GM18868 (cell line): ENCODE data around the gene NUCB2.

Experiments
- ATAC-seq: cut with Tn5 transposase; IDR thresholded peaks from one replicate; pipeline ENCODE4 v1.9.1; 2021; ENCODE audit warnings: mild to moderate bottlenecking, moderate library complexity; ENCODE audit not compliant: unreplicated experiment

Gene NUCB2

DNA sequence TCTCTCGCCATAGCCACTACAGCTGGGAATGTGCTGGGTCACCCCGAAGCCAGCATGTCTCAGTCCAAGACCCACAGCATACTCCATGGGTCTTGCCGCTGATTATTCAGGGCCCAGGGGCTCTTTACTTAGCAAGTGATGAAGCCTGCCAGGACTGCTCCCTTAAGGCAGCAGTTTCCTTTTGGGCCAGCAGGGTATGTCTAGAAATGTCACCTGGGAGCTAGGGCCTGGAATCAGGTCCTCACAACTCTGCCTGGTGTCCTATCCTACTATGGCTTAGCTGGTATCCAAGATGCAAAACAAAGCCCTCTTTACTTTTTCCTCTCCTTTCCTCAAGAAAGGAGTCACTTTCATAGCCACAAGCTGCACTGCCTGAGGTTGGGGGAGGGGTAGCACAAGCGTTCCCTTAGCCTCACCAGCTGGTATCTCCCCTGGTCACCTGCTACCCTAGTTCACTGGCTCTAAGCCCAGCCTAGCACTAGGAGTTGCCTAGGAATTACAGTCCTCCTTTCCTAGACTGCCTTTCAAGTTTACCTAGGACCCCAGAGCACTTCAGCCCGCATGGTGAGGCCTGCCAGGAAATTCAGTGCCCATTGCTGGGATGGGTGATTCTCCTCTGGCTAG is 52.4 kb downstream of the NUCB2 start:
- ATAC-seq: no peak

- no peak for ATAC-seq
These were observed 55.1 kb downstream of the NUCB2 start for GRCh38 chr11:17331669-17332068.

DNA sequence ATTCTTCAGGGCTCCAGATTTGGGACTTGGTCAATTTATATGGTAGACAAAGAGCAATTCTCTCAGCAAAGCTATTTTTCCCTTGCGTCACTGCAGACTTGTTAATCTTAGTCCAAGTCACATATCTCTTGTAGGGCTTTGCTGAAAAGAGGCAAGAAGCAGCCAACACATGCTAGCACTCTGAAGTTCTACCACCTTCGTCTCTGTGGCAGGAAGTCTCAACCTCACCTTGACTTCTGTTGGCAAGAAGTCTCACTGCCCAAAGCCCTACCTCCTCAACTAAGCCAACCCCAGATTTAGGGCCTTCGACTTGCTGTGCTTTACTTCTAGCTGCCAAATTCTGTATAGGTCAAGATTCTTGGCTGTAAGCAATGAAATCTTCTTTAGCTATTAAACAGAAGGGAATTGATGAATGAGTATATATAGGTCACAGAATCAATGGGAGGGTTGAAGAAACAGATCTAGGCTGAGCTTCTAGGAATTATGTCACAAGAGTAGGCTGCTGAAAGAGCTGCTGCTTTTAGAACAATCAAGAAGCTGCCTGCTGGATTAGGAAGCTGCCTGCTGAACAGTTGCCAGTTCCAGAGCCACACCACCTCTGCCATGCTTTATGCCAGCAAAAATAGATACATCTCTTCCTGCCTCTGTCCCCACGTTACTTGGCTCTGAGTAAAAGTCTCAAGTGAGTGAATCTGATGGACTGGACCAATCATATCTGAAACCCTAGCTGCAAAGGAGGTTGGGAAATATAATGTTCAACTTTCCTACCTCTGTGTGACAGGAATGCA is 57.5 kb downstream of the NUCB2 start:
- ATAC-seq: no peak

- no peak for ATAC-seq
These were observed 66.7 kb downstream of the NUCB2 start for GRCh38 chr11:17343257-17343656.

DNA sequence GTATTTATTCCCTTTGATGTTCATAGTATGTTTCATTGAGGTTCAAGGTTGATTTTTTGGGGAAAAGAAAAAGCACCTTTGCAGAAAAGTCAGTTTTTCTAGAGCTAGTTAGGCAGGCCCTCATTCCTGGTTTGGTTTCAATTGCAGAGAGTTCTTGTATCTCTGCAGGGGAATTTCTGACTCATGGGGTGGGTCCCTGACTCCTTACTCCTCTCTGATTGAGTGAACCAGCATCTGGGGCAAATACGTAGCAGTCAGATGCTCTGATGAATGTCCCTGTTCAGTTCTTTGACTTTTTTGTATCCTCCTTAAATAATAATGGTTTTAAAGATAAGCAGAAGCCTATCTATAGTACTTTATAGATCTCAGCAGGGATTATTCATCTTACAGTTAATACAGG is 67.4 kb downstream of the NUCB2 start:
- peak; percentile 61 for ATAC-seq

DNA sequence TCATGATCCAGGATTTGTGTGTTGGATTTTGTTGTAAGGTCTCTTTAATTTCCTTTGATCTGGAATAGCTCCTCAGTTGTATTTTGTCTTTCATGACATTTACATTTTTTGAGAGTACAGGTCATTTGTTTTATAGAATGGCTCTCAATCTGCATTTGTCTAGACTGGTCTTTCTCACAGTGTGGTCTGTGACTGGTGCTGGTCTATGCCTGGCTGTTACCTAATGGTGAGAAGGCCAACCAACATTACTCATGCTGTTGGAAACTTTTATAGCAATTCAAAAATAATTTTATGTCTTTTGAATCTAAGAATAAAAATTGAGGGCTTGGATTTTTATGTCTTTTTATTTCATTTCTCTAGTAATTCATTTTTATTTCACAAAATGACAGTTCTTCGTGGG is 71.1 kb downstream of the NUCB2 start:
- no peak for ATAC-seq

DNA sequence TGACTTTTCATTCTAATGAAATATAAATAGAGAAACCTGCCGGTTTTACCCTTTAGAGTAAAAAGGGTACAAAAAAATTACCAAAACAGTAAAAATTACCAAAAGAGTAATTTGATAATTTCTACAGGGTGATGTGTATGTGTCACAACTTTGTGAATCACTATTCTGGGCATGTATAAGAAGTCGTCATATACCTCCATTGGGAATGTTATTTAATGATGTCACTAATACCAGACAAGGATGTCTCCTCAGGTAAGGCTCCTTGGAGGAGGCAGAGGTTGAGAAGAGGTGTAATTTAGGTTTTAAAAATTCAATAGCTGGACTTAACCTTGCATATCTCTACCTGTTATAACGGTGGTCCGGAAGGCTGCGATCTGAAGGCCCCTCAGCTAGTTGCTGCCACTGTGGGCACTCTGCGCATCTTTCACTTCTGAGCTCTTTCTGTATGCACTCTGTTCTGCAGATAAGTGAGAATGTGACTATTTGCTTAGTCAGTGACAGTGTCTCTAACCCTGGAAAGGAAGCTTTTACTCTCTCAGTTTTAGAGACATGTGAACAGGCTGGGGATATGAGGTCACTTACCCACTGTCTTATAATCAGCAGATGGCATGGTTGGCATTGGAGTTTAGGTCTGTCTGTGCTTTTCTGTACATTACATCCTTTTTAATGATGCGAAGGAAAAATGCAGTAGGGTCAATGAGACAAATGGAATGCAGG is 74.1 kb downstream of the NUCB2 start:
- no peak for ATAC-seq

DNA sequence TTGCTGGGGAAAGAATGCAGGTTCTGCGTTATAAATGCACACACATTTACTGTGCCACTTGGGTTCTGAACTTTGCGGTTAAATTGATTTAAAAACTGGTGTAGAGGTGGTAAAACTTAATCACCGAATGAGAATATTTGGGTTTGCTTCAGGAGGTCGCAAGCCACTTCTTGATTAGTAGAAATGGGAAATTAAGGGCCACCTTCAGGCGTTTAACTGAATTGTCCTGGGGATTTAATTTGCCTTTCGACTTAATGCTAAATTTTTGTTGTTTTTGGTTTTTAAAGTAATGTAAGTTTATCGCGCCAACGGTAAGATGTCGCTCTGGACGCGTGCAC is 74.6 kb downstream of the NUCB2 start:
- no peak for ATAC-seq

DNA sequence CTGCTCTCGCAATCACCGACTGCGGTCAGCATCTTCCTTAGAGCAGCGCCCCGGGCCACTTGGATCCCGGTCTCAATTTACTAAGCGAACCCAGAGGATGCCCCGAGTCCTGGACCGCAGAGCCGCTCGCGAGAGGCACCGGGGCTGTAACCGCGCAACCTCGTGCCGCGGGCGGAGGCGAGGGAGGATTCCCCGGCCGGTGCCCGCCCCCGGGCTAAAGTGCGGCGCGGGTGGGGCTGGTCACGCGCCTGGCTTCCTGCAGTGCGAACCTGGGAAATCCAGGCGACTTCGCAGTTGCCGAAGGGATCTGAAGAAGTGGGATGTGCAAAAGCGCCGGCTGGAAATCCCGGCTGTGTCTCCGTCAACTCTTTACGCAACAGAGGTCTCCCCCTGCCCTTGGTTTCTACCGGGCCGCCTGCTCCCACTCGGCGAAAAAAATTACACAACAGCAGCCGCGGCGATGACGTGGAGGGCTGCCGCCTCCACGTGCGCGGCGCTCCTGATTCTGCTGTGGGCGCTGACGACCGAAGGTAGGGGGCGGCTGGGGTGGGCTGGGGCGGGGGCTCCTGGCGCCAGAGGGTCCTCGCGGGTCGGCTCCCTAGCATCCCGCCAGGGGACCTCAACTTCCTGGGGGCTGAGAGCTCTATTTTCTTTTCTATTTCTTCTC is 75.1 kb downstream of the NUCB2 start, which contains the start of gene NCR3LG1:
Gene NCR3LG1 (plus strand): TSS at position 291 of the 667 bp plus-strand sequence. CDS start 170 bp downstream, at position 461.
- no peak for ATAC-seq

- peak; percentile 43 for ATAC-seq
These were observed 76.6 kb downstream of the NUCB2 start for GRCh38 chr11:17352950-17353820.

GRCh38 chr11:17353821-17354600 is 77.5 kb downstream of the NUCB2 start:
- no peak for ATAC-seq

DNA sequence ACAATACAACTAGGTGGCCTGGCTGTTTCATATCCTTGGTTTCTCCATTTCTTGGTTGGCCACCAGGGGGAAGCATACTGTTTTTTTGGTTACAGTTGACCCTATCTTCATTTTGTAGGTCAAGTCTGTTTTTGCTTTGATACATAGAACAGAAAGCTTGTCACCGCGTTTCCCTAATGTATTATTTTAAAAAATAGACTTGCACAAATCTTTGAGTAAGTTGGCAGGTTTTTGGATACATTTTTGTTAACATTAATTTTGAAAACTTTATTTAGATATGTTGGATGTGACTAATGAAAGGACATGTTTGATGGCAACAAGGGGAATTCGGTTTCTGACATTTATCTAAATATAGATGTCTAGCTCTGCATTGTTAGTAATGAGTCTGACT is 78.1 kb downstream of the NUCB2 start:
- no peak for ATAC-seq

DNA sequence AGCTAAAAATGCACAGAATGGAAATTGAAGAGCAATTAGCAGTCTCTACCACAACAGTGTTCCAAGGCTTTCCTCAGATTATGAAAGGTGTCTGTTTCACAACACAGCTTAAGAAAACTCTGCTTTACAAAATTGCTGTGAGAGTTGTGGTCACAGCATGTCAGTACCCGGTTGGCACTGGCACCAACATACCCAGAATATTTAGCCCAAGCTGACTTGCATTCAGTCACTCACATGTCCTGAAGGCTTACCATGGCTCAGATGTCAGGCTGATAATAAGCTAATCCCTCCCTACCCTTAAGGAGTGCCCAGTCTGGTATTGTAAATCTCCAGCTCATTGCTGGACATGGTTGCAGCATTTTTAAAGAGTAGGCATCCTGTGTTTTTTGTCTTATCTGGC is 90.0 kb downstream of the NUCB2 start:
- ATAC-seq: no peak

DNA sequence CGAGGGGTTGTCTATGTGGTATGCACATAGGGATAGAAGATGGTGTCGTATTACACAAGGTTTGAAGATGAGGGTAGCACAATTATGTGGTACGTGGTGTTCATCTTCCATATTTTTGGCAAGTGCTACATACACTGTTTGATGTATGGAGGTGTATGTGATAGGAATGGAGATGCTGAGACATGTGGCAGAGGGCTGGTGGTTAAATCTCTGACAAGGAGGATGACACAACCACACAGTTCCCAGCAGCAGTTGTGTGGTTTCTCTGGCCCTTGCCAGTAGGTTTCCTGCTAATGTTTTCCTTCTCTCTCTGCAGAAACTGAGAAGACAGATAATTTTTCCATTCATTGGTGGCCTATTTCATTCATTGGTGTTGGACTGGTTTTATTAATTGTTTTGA is 92.0 kb downstream of the NUCB2 start:
- ATAC-seq: no peak

DNA sequence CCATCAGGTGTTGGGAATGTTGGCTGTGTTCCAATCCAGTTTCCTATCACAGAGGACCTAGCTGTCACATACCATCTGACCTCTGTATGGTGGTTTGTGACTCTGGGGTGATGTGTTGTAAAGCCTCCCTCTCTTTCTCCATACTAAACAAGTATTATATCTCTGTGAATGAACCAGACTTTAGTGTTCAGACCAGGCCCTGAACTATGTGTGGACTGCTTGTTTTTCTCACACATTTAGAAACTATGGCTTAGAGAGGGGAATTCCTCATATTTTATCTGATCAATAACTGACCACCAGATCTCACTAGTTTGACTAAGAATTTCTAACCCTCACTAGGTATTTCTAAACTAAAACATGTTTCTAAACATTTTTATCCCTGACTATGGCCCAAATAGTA is 92.6 kb downstream of the NUCB2 start:
- no peak for ATAC-seq

GRCh38 chr11:17369684-17370243 is 93.2 kb downstream of the NUCB2 start:
- no peak for ATAC-seq

DNA sequence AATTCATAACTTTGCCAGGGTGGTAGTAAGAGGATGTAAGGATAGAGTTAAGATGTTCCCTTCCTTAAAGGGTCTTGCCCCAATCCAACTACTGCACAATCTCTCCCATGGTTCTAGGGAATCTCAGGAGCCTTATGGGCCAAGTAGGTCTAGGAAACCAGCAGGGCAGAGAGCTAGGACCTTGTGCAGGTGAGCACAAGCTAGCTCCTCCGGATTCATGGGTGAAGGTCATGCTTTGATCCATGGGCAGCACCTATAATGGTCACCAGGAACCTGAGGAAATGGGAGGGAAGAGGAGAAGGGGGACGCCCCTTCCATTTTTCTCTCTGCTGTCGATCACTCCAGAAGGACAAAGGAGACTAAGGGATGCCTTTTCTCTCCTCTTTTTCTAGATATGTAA is 95.1 kb downstream of the NUCB2 start:
- ATAC-seq: no peak

GRCh38 chr11:17375547-17375946 is 99.0 kb downstream of the NUCB2 start:
- no peak for ATAC-seq

- no peak for ATAC-seq
These were observed 100.0 kb downstream of the NUCB2 start for GRCh38 chr11:17376493-17376892.
